Lung (tissue), 12 donors: ENCODE data around the gene KLF6. TPM values are rescaled to one million over a fixed set of nuclear protein-coding genes. Genes with fewer than 3 reads are reported as not detected.

ENCODE experiments used
- ATAC-seq: fragments of 200-7000 bp; cut with Tn5 transposase; one replicate; pipeline ENCODE4 v1.9.1; 2020; ENCODE audit warnings: moderate number of reproducible peaks; ENCODE audit not compliant: insufficient read depth, low FRiP score
- DNase-seq, 3 donors: peaks; one replicate each; pipeline ENCODE4 v3.0.0-alpha.2; 2013 to 2017
- H3K27ac ChIP-seq, 2 donors: one replicate each; pipeline ENCODE4 v1.5.1; 2013; ENCODE audit warnings: mild to moderate bottlenecking in 2 of 2, moderate library complexity in 2 of 2, control low read depth in 1 of 2, inconsistent platforms in 1 of 2, low read depth in 1 of 2, low read length in 1 of 2
- H3K27me3 ChIP-seq, 3 donors: one replicate each; pipeline ENCODE4 v1.5.1; 2013; ENCODE audit warnings: low read length in 2 of 3; ENCODE audit not compliant: control insufficient read depth in 3 of 3, insufficient read depth in 3 of 3
- H3K36me3 ChIP-seq, 4 donors: one replicate each; pipeline ENCODE4 v1.5.1; 2013; ENCODE audit warnings: low read length in 4 of 4, mild to moderate bottlenecking in 1 of 4, moderate library complexity in 1 of 4; ENCODE audit not compliant: control insufficient read depth in 4 of 4, insufficient read depth in 4 of 4
- H3K4me1 ChIP-seq, 5 donors: one replicate each; pipeline ENCODE4 v1.5.1; 2013; ENCODE audit warnings: low read length in 5 of 5, mild to moderate bottlenecking in 2 of 5, moderate library complexity in 1 of 5; ENCODE audit not compliant: control insufficient read depth in 5 of 5, insufficient read depth in 5 of 5
- H3K4me3 ChIP-seq: one replicate; pipeline ENCODE4 v1.5.1; 2013; ENCODE audit warnings: mild to moderate bottlenecking, control low read depth, moderate library complexity
- H3K9ac ChIP-seq, 2 donors: one replicate each; pipeline ENCODE4 v1.5.1; 2013; ENCODE audit warnings: low read length in 2 of 2, control low read depth in 1 of 2; ENCODE audit not compliant: insufficient read depth in 1 of 2
- H3K9me3 ChIP-seq, 4 donors: one replicate each; pipeline ENCODE4 v1.5.1; 2013; ENCODE audit warnings: low read length in 3 of 4, mild to moderate bottlenecking in 1 of 4, moderate library complexity in 1 of 4; ENCODE audit not compliant: control insufficient read depth in 4 of 4, insufficient read depth in 3 of 4
- CTCF ChIP-seq: IDR thresholded peaks from 2 replicates; pipeline ENCODE4 v1.5.1; 2012; ENCODE audit warnings: mild to moderate bottlenecking; ENCODE audit errors: control extremely low read depth, extremely low read depth
- WGBS, 2 donors: extraction: QIAGEN DNeasy Blood & Tissue Kit; methylation state at CpG; one replicate each; pipeline ENCODE4 v1.1.7; 2013; 5-methylcytosine and 5-hydroxymethylcytosine counted together
- polyA plus RNA-seq, 2 donors: library from polyadenylated mRNA; stranded (reverse); fragments of 200-250 nt; gene quantifications; one replicate each; pipeline ENCODE4 v1.2.1, GENCODE V29; 2013
- total RNA-seq, 2 donors: library from RNA; depleted of rRNA in 1 of 2; stranded (reverse); fragments of >200 nt in 1 of 2; gene quantifications; one replicate each; pipeline ENCODE4 v1.2.1, GENCODE V29; 2014 to 2021
- donor health status: control.
- donor health status: control.
- donor health status: Bipolar disorder and iron deficiency.
- donor health status: healthy.
- donor health status: DM: yes; HTN: yes; CAD: no.

KLF6 gene
- total and polyA plus RNA-seq, 4 donors = 45.6 to 264 (median 160) TPM

DNA sequence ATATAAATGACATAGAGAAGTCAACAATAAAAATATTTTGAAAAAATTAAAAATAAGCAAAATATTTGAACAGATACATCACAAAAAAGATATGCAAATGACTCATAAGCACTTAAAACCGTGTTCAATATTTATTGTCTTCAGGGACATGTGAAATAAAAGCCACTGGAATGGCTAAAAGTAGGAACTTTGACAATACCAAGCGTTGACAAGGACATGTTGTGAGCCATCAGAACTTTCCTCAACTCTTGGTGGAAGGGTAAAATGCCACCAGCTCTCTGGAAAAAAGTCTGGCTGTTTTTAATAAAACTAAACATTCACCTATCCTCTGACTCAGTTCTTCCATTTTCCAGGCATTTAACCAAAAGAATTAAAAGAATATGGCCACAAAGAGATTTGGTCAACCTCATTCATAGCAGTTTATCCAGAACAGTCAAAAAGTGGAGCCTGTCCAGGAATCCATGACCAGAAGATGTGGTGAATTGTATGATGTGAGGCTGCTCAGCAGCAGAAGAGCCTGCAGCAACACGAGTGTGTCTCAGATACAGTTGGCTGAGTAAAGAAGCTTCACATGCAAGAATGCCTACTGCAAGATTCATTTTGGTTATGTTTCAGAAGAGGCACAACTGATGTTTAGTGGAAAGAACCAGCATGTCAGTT is 7.1 kb upstream of the KLF6 start:
- no peaks in the 10 kb centered on the region for H3K36me3 ChIP-seq
- H3K27ac ChIP-seq = no peak overlapping the region
- DNase-seq = no peak
- ATAC-seq = no peak
- H3K27me3 ChIP-seq = no peaks in the 10 kb centered on the region
- H3K9ac ChIP-seq = no peak overlapping the region
- TF ChIP-seq CTCF = no peak
- no peaks in the 10 kb centered on the region for H3K4me1 ChIP-seq
- WGBS, 2 donors = 86 to 88% methylated on average over 3 of the region's 3 CpGs
- H3K4me3 ChIP-seq = no peak overlapping the region
- peaks cover 0 to 7% (median 4%) of the 10 kb centered on the region in 4 donors for H3K9me3 ChIP-seq

GRCh38 chr10:3790858-3791257 is 5.8 kb upstream of the KLF6 start:
- Histone ChIP-seq H3K9me3 (peaks cover 0 to 7% (median 3%) of the 10 kb centered on the region in 4 donors), H3K4me3 (no peak overlapping the region), H3K27me3 (no peaks in the 10 kb centered on the region), H3K9ac (no peak overlapping the region), H3K4me1 (peaks cover 0 to 10% (median 0%) of the 10 kb centered on the region in 5 donors), H3K36me3 (no peaks in the 10 kb centered on the region), H3K27ac (no peak overlapping the region)
- DNase-seq (no peak), ATAC-seq (no peak)
- WGBS, 2 donors = 95 to 97% methylated on average over 6 of the region's 6 CpGs
- no peak for TF ChIP-seq CTCF

- H3K9me3 ChIP-seq = peaks cover 0 to 7% (median 3%) of the 10 kb centered on the region in 4 donors
- H3K27me3 ChIP-seq = no peaks in the 10 kb centered on the region
- DNase-seq = no peak
- H3K9ac ChIP-seq = no peak overlapping the region
- H3K4me1 ChIP-seq = peaks cover 0 to 11% (median 0%) of the 10 kb centered on the region in 5 donors
- no peak overlapping the region for H3K4me3 ChIP-seq
- WGBS, 2 donors = 100% methylated on average over 1 of the region's 1 CpG
- no peak for ATAC-seq
- H3K36me3 ChIP-seq = no peaks in the 10 kb centered on the region
- no peak overlapping the region for H3K27ac ChIP-seq
- no peak for TF ChIP-seq CTCF
These were observed 5.3 kb upstream of the KLF6 start for GRCh38 chr10:3790272-3790671.

GRCh38 chr10:3789621-3790020 is 4.6 kb upstream of the KLF6 start:
- ATAC-seq (no peak), DNase-seq (no peak)
- WGBS, 2 donors = 50 to 96% methylated on average over 2 of the region's 2 CpGs
- H3K9ac ChIP-seq = no peak overlapping the region
- H3K36me3 ChIP-seq = no peaks in the 10 kb centered on the region
- H3K9me3 ChIP-seq = peaks cover 0 to 7% (median 3%) of the 10 kb centered on the region in 4 donors
- peaks cover 0 to 11% (median 0%) of the 10 kb centered on the region in 5 donors for H3K4me1 ChIP-seq
- no peaks in the 10 kb centered on the region for H3K27me3 ChIP-seq
- H3K27ac ChIP-seq = no peak overlapping the region
- no peak for TF ChIP-seq CTCF
- no peak overlapping the region for H3K4me3 ChIP-seq
